Measurements from ENCODE around the gene LIMCH1. TPM values are rescaled to one million over a fixed set of nuclear protein-coding genes. Genes with fewer than 3 reads are reported as not detected.
"Not testable (repeated sequence)": the region's sequence is repeated elsewhere in the genome, so short reads cannot be mapped to it uniquely, and the experiment has no call there.

LIMCH1 gene
- total RNA-seq, 1 donor from 2014 or later: not detected

- no peaks in the 10 kb centered on the region for H3K36me3 Mint-ChIP-seq (ENCODE audit: low read depth)
- DNase-seq (ENCODE audit: low spot score): no peak
- intact Hi-C loops (cut with micrococcal nuclease): no loop called here
- H3K4me3 Mint-ChIP-seq (ENCODE audit: low read depth): no peak overlapping the region
- peaks cover 4% of the 10 kb centered on the region for H3K27me3 Mint-ChIP-seq (ENCODE audit: low read depth)
- H3K9me3 Mint-ChIP-seq: no peaks in the 10 kb centered on the region
- H3K27ac Mint-ChIP-seq: no peak overlapping the region
- H3K4me1 Mint-ChIP-seq (ENCODE audit: low read depth): no peaks in the 10 kb centered on the region
Measured at GRCh38 chr4:41701983-41702382, 164.0 kb downstream of the LIMCH1 start.

- Mint-ChIP-seq H3K27ac (no peak overlapping the region), H3K27me3 (ENCODE audit: low read depth) (peaks cover 2% of the 10 kb centered on the region)
Measured at GRCh38 chr4:41702770-41703169, 164.8 kb downstream of the LIMCH1 start.

GRCh38 chr4:41703785-41704184 is 165.8 kb downstream of the LIMCH1 start:
- Mint-ChIP-seq H3K36me3 (ENCODE audit: low read depth) (no peaks in the 10 kb centered on the region), H3K27me3 (ENCODE audit: low read depth) (peaks cover 2% of the 10 kb centered on the region), H3K9me3 (no peaks in the 10 kb centered on the region), H3K4me1 (ENCODE audit: low read depth) (no peaks in the 10 kb centered on the region), H3K4me3 (ENCODE audit: low read depth) (no peak overlapping the region), H3K27ac (no peak overlapping the region)
- no peak for DNase-seq (ENCODE audit: low spot score)
- intact Hi-C loops (cut with micrococcal nuclease): no loop called here

More at GRCh38 chr4:41702770-41703169, 164.8 kb downstream of the LIMCH1 start:
- H3K9me3 Mint-ChIP-seq: no peaks in the 10 kb centered on the region
- no peak overlapping the region for H3K4me3 Mint-ChIP-seq (ENCODE audit: low read depth)
- no peaks in the 10 kb centered on the region for H3K4me1 Mint-ChIP-seq (ENCODE audit: low read depth)
- DNase-seq (ENCODE audit: low spot score): no peak
- no peaks in the 10 kb centered on the region for H3K36me3 Mint-ChIP-seq (ENCODE audit: low read depth)
- intact Hi-C loops (cut with micrococcal nuclease): no loop called here

GRCh38 chr4:41709844-41710481 is 172.0 kb downstream of the LIMCH1 start:
- intact Hi-C loops (cut with micrococcal nuclease): no loop called here
- peaks cover 5% of the 10 kb centered on the region for H3K9me3 Mint-ChIP-seq
- no peak for DNase-seq (ENCODE audit: low spot score)
- H3K4me3 Mint-ChIP-seq (ENCODE audit: low read depth): no peak overlapping the region
- no peaks in the 10 kb centered on the region for H3K27me3 Mint-ChIP-seq (ENCODE audit: low read depth)
- no peak overlapping the region for H3K27ac Mint-ChIP-seq
- no peaks in the 10 kb centered on the region for H3K36me3 Mint-ChIP-seq (ENCODE audit: low read depth)
- H3K4me1 Mint-ChIP-seq (ENCODE audit: low read depth): no peaks in the 10 kb centered on the region

GRCh38 chr4:41711654-41712053 is 173.7 kb downstream of the LIMCH1 start:
- DNase-seq (ENCODE audit: low spot score); H3K36me3 Mint-ChIP-seq (ENCODE audit: low read depth); H3K4me3 Mint-ChIP-seq (ENCODE audit: low read depth); H3K27ac Mint-ChIP-seq; intact Hi-C loops (cut with micrococcal nuclease); H3K9me3 Mint-ChIP-seq; H3K27me3 Mint-ChIP-seq (ENCODE audit: low read depth); H3K4me1 Mint-ChIP-seq (ENCODE audit: low read depth): not testable (repeated sequence)

GRCh38 chr4:41712425-41712824 is 174.5 kb downstream of the LIMCH1 start:
- Mint-ChIP-seq H3K36me3 (ENCODE audit: low read depth) (no peaks in the 10 kb centered on the region), H3K9me3 (peaks cover 5% of the 10 kb centered on the region), H3K4me3 (ENCODE audit: low read depth) (no peak overlapping the region), H3K27ac (no peak overlapping the region), H3K4me1 (ENCODE audit: low read depth) (no peaks in the 10 kb centered on the region), H3K27me3 (ENCODE audit: low read depth) (no peaks in the 10 kb centered on the region)
- no peak for DNase-seq (ENCODE audit: low spot score)
- intact Hi-C loops (cut with micrococcal nuclease): no loop called here

GRCh38 chr4:41713768-41714167 is 175.8 kb downstream of the LIMCH1 start:
- H3K4me1 Mint-ChIP-seq (ENCODE audit: low read depth): no peaks in the 10 kb centered on the region
- no peak overlapping the region for H3K4me3 Mint-ChIP-seq (ENCODE audit: low read depth)
- no peaks in the 10 kb centered on the region for H3K27me3 Mint-ChIP-seq (ENCODE audit: low read depth)
- no peak for DNase-seq (ENCODE audit: low spot score)
- intact Hi-C loops (cut with micrococcal nuclease): no loop called here
- H3K9me3 Mint-ChIP-seq: peaks cover 5% of the 10 kb centered on the region
- no peak overlapping the region for H3K27ac Mint-ChIP-seq
- H3K36me3 Mint-ChIP-seq (ENCODE audit: low read depth): no peaks in the 10 kb centered on the region

- DNase-seq (ENCODE audit: low spot score): no peak
- intact Hi-C loops (cut with micrococcal nuclease): no loop called here
- Mint-ChIP-seq H3K4me1 (ENCODE audit: low read depth) (no peaks in the 10 kb centered on the region), H3K36me3 (ENCODE audit: low read depth) (no peaks in the 10 kb centered on the region), H3K27ac (no peak overlapping the region), H3K4me3 (ENCODE audit: low read depth) (no peak overlapping the region), H3K27me3 (ENCODE audit: low read depth) (no peaks in the 10 kb centered on the region), H3K9me3 (peaks cover 5% of the 10 kb centered on the region)
Measured at GRCh38 chr4:41714364-41715000, 176.5 kb downstream of the LIMCH1 start.

GRCh38 chr4:41715155-41715554 is 177.2 kb downstream of the LIMCH1 start:
- Mint-ChIP-seq H3K4me1 (ENCODE audit: low read depth) (no peaks in the 10 kb centered on the region), H3K36me3 (ENCODE audit: low read depth) (no peaks in the 10 kb centered on the region), H3K9me3 (peaks cover 5% of the 10 kb centered on the region), H3K27ac (no peak overlapping the region), H3K4me3 (ENCODE audit: low read depth) (no peak overlapping the region), H3K27me3 (ENCODE audit: low read depth) (no peaks in the 10 kb centered on the region)
- intact Hi-C loops (cut with micrococcal nuclease): no loop called here
- no peak for DNase-seq (ENCODE audit: low spot score)

GRCh38 chr4:41718907-41719306 is 180.9 kb downstream of the LIMCH1 start:
- Mint-ChIP-seq H3K9me3 (no peaks in the 10 kb centered on the region), H3K27ac (no peak overlapping the region), H3K36me3 (ENCODE audit: low read depth) (no peaks in the 10 kb centered on the region), H3K4me1 (ENCODE audit: low read depth) (no peaks in the 10 kb centered on the region), H3K4me3 (ENCODE audit: low read depth) (no peak overlapping the region), H3K27me3 (ENCODE audit: low read depth) (no peaks in the 10 kb centered on the region)
- DNase-seq (ENCODE audit: low spot score): no peak
- intact Hi-C loops (cut with micrococcal nuclease): no loop called here

- Mint-ChIP-seq H3K27ac (no peak overlapping the region), H3K4me1 (ENCODE audit: low read depth) (no peaks in the 10 kb centered on the region), H3K36me3 (ENCODE audit: low read depth) (no peaks in the 10 kb centered on the region), H3K9me3 (no peaks in the 10 kb centered on the region), H3K27me3 (ENCODE audit: low read depth) (no peaks in the 10 kb centered on the region), H3K4me3 (ENCODE audit: low read depth) (no peak overlapping the region)
- no peak for DNase-seq (ENCODE audit: low spot score)
- intact Hi-C loops (cut with micrococcal nuclease): no loop called here
Measured at GRCh38 chr4:41719417-41719816, 181.5 kb downstream of the LIMCH1 start.

- intact Hi-C loops (cut with micrococcal nuclease): no loop called here
- no peaks in the 10 kb centered on the region for H3K36me3 Mint-ChIP-seq (ENCODE audit: low read depth)
- DNase-seq (ENCODE audit: low spot score): no peak
- H3K27ac Mint-ChIP-seq: no peak overlapping the region
- H3K27me3 Mint-ChIP-seq (ENCODE audit: low read depth): no peaks in the 10 kb centered on the region
- no peak overlapping the region for H3K4me3 Mint-ChIP-seq (ENCODE audit: low read depth)
- H3K9me3 Mint-ChIP-seq: peaks cover 12% of the 10 kb centered on the region
- H3K4me1 Mint-ChIP-seq (ENCODE audit: low read depth): no peaks in the 10 kb centered on the region
Measured at GRCh38 chr4:41722181-41722580, 184.2 kb downstream of the LIMCH1 start.

- Mint-ChIP-seq H3K27ac (no peak overlapping the region), H3K4me3 (ENCODE audit: low read depth) (no peak overlapping the region), H3K4me1 (ENCODE audit: low read depth) (no peaks in the 10 kb centered on the region), H3K36me3 (ENCODE audit: low read depth) (no peaks in the 10 kb centered on the region), H3K9me3 (peaks cover 12% of the 10 kb centered on the region), H3K27me3 (ENCODE audit: low read depth) (no peaks in the 10 kb centered on the region)
- DNase-seq (ENCODE audit: low spot score): no peak
- intact Hi-C loops (cut with micrococcal nuclease): no loop called here
Measured at GRCh38 chr4:41723286-41723685, 185.3 kb downstream of the LIMCH1 start.
